ENCODE measurements around the gene CHPT1. TPM values are rescaled to one million over a fixed set of nuclear protein-coding genes. Genes with fewer than 3 reads are reported as not detected.

Gene CHPT1
- 10.2 and 18.4 TPM in 2 replicates for total RNA-seq

GRCh38 chr12:101697197-101697929 is at the start of gene CHPT1:
CHPT1 (plus strand) TSS chr12:101697640; CDS start chr12:101697862, 222 bp downstream.

GRCh38 chr12:101738920-101739665 is 41.7 kb downstream of the CHPT1 start, which contains the start of gene SYCP3:
SYCP3 (minus strand) TSS chr12:101739462; CDS start chr12:101737935, 1,527 bp downstream.

Other genes starting within 250 kb of the CHPT1 start
- not detected in 2 replicates for gene SPIC, start 222.3 kb upstream of the CHPT1 start, total RNA-seq
- not detected in 2 replicates for gene MYBPC1, start 102.7 kb upstream of the CHPT1 start, total RNA-seq
- 0.13 TPM in 1 of 2 replicates, not detected in the other for gene SYCP3, start 41.8 kb downstream of the CHPT1 start, total RNA-seq
- gene GNPTAB, start 133.3 kb downstream of the CHPT1 start, total RNA-seq = 16.7 and 40.4 TPM in 2 replicates
- 17.3 and 47.0 TPM in 2 replicates for gene DRAM1, start 179.9 kb downstream of the CHPT1 start, total RNA-seq

Data from bladder microvascular endothelial cell (primary cell).